Measurements from ENCODE around the gene STAB1. TPM values are rescaled to one million over a fixed set of nuclear protein-coding genes. Genes with fewer than 3 reads are reported as not detected.

Gene STAB1
- total RNA-seq, 2 donors from 2014 or later = 46.5 to 62.6 TPM

GRCh38 chr3:52501046-52501445, 5.9 kb downstream of the STAB1 start:
- no peaks in the 10 kb centered on the region for H3K9me3 ChIP-seq
- no peak overlapping the region for H3K27ac ChIP-seq
- no peaks in the 10 kb centered on the region for H3K36me3 ChIP-seq
- no peak overlapping the region for H3K4me3 ChIP-seq
- no peak for TF ChIP-seq CTCF (IDR thresholded peaks at IDR 0.05)
- no peak for DNase-seq (ENCODE audit: low spot score)
- peaks cover 0 to 6% of the 10 kb centered on the region in 2 donors for H3K4me1 ChIP-seq
- no peaks in the 10 kb centered on the region for H3K27me3 ChIP-seq

- no peak for DNase-seq (ENCODE audit: low spot score)
- Histone ChIP-seq H3K27ac (no peak overlapping the region), H3K4me3 (no peak overlapping the region), H3K27me3 (no peaks in the 10 kb centered on the region), H3K9me3 (no peaks in the 10 kb centered on the region), H3K36me3 (no peaks in the 10 kb centered on the region), H3K4me1 (no peaks in the 10 kb centered on the region)
- no peak for TF ChIP-seq CTCF (IDR thresholded peaks at IDR 0.05)
These were observed 6.9 kb downstream of the STAB1 start for GRCh38 chr3:52502001-52502400.

GRCh38 chr3:52502808-52503350, 7.7 kb downstream of the STAB1 start:
- no peak overlapping the region for H3K4me3 ChIP-seq
- H3K36me3 ChIP-seq = no peaks in the 10 kb centered on the region
- no peak for TF ChIP-seq CTCF (IDR thresholded peaks at IDR 0.05)
- DNase-seq (ENCODE audit: low spot score) = no peak
- H3K4me1 ChIP-seq = no peaks in the 10 kb centered on the region
- no peak overlapping the region for H3K27ac ChIP-seq
- no peaks in the 10 kb centered on the region for H3K9me3 ChIP-seq
- H3K27me3 ChIP-seq = no peaks in the 10 kb centered on the region

GRCh38 chr3:52503788-52504424, 8.8 kb downstream of the STAB1 start:
- no peak for DNase-seq (ENCODE audit: low spot score)
- TF ChIP-seq CTCF (IDR thresholded peaks at IDR 0.05) = no peak
- H3K27me3 ChIP-seq = no peaks in the 10 kb centered on the region
- H3K27ac ChIP-seq = no peak overlapping the region
- no peak overlapping the region for H3K4me3 ChIP-seq
- no peaks in the 10 kb centered on the region for H3K36me3 ChIP-seq
- no peaks in the 10 kb centered on the region for H3K9me3 ChIP-seq
- no peaks in the 10 kb centered on the region for H3K4me1 ChIP-seq

- Histone ChIP-seq H3K27me3 (no peaks in the 10 kb centered on the region), H3K27ac (no peak overlapping the region), H3K4me1 (no peaks in the 10 kb centered on the region), H3K9me3 (no peaks in the 10 kb centered on the region), H3K36me3 (no peaks in the 10 kb centered on the region), H3K4me3 (no peak overlapping the region)
- DNase-seq (ENCODE audit: low spot score) = no peak
- TF ChIP-seq CTCF (IDR thresholded peaks at IDR 0.05) = no peak
These were observed 9.8 kb downstream of the STAB1 start for GRCh38 chr3:52504977-52505376.

Data from right atrium auricular region (tissue), 2 donors.